GM21529 (cell line): ENCODE data around the gene ARL3.
"Not testable (repeated sequence)": the region's sequence is repeated elsewhere in the genome, so short reads cannot be mapped to it uniquely, and the experiment has no call there.

Experiments used
- ATAC-seq: cut with Tn5 transposase; IDR thresholded peaks from one replicate; pipeline ENCODE4 v1.9.1; 2021; ENCODE audit not compliant: unreplicated experiment

The ARL3 gene

GRCh38 chr10:102705531-102705930, 8.7 kb downstream of the ARL3 start:
- no peak for ATAC-seq

DNA sequence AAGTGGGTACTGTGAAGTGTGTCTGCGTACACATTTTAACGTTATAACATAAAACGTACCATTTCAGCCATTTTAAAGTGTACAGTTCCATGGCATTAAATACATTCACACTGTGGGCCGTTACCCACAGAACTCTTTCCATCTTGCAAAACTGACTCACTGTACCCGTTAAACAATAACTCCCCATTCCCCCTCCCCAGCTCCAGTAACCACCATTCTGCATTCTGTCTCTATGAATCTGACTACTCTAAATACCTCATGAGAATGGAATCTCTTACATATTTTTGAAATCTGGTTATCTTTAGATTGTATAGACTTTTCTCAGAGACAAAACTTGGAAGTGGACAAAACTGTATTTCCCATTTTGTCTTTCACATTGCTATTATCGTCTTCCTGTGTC, 9.3 kb downstream of the ARL3 start:
- no peak for ATAC-seq

DNA sequence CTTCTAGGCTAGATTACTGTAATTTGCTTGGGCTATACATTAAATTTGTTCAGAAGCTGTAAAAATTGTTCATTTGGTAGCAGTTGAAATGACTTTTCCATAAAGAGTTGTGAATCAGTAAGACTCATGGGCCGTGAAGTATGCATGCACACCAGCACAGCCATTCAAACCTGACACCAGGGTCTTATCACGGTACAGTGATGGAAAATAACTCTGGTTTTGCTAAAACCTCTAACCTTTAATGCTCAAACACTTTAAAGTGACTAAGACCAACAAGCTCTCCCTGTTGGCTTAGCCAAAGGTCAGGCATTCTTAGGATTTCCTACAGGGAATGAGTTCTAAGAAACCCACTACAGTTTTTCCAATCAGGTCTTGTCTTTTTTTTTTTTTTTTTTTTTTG, 11.5 kb downstream of the ARL3 start:
- no peak for ATAC-seq

- no peak for ATAC-seq
Measured at GRCh38 chr10:102701796-102702195, 12.4 kb downstream of the ARL3 start.

DNA sequence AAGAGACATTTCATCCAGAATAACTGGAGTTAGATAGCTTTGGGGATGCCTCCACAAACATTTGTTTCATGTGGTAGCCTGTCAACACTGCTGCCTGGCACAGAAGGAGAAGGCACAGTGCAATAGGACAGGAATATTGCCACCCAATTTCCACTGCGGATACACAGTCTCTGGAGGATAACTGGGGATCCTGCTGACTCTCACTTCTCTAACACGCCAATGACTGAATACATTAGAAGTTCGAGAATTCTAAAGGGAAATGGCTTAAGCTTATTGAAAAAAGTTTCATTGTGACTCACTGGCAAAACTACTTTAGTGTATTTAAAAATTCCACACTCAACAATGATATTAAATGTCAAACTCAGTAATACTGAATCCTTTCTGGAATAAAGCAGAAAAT, 12.9 kb downstream of the ARL3 start:
- ATAC-seq = no peak

DNA sequence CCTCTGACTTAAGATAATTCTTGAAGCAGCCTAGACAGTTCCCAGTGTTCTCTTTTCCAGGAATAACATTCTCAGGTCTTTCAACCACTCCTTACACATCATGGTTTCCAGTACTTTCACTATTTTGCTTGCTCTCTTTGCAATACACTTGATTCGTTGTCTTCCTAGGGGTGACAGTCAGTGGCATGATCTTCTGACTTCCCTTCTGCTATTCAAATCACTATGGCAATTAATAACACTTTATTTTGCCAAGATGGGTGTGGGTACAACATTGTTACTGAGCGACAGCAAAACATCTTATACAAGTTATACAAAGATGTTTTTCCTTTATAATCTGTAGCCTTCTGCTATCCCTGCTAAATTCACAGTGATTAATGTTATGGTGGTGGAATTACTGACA, 15.3 kb downstream of the ARL3 start:
- ATAC-seq = no peak

DNA sequence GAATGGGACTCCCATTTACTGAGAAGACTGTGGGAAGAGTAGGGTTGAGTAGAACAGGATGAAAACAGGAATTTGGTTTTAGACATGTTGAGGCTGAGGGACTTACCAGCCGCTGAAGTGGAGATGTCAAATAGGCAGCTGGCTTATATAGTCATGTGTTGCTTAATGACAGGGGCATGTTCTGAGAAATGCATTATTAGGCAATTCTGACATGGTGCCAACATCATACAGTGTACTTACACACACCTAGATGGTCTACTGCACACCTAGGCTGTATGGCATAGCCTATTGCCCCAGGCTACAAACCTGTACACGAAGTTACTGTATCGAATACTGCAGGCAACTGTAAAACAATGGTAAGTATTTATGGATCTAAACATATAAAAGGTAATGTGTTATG, 17.5 kb downstream of the ARL3 start:
- no peak for ATAC-seq

DNA sequence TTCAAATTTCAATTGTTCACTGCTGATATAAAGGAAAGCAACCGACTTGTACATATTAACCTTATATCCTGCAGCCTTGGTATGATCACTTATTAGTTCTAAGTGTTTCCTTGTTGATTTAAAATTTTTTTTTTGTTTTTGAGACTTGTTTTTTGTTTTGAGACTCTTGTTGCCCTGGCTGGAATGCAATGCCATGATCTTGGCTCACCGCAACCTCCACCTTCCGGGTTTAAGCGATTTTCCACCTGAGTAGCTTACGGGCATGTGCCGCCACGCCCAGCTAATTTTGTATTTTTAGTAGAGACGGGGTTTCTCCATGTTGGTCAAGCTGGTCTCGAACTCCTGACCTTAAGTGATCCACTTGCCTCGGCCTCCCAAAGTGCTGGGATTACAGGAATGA, 18.8 kb downstream of the ARL3 start:
- ATAC-seq = not testable (repeated sequence)

DNA sequence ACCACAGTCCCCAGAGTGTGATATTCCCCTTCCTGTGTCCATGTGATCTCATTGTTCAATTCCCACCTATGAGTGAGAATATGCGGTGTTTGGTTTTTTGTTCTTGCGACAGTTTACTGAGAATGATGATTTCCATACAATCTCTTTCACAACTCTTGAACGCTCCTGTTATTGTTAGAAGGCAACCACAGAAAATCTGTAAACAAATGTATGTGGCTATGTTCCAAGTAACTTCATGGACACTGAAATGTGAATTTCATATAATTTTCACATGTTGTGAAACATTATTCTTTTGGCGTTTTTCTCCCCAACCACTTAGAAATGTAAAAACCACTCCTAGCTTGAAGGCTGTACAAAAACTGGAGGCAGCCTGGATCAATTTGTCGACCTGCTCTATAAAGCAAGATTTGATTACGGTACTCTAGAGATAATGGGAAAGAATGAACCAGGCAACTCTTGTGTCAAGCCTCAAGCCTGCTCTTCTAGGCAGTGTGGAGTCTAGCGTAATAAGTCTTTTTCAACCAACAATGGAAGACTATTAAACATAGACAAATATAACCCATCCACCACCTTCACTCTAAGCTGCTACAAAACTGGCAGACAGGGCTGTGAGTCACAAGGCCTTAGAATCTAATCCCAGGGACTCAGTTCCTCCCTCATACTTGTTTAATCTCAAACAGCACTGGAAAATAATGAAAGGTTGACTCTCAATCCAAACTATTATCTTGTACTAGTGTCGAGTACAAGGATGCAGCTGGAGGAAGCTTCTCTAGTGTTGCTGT, 22.7 kb downstream of the ARL3 start:
- ATAC-seq = no peak

- ATAC-seq = no peak
Measured at GRCh38 chr10:102683736-102684135, 30.5 kb downstream of the ARL3 start.

GRCh38 chr10:102682981-102683380, 31.2 kb downstream of the ARL3 start:
- ATAC-seq = no peak

DNA sequence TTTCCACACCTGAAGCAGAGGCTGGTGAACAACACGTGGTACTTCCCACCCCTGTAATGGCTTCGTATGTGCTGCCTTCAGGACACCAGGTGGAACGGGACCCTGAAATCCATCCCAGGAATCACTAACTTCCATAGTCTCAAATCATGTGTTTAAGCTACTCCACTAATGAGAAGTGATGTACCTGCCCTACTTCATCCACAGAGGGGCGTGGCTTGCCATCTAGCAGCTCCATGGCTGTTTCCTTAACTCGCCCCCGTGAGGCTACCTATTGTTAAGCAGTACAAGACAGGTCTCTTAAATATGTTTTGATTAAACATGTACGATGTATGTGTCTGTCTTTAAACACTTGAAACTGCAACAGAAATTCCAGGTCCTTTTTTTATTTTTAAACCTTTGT, 31.8 kb downstream of the ARL3 start:
- no peak for ATAC-seq

GRCh38 chr10:102681696-102682095, 32.5 kb downstream of the ARL3 start:
- no peak for ATAC-seq

- ATAC-seq = no peak
Measured at GRCh38 chr10:102679596-102679995, 34.6 kb downstream of the ARL3 start.

DNA sequence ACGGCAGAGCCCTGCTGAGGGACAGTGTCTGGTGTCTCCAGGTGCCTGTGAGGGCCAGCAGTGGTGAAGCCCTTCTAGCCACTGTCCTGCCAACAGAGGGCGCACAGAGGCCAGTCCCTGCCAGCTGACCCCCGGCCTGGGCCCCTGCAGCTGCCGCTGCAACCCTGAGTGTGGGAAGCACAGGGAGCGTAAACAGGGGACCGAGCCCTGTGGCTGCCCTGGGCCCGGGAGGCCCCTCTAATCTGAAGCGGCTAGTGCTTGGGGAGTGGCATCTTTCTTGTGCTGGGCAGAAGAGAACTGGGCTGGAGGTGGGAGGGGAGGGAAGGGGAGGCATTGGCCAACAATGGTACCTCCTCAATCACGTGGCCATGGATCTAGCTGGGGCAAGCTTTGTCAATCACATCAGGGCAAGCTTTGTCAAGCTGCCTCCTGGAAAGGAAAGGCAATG, 35.3 kb downstream of the ARL3 start:
- ATAC-seq = peak; percentile 47

DNA sequence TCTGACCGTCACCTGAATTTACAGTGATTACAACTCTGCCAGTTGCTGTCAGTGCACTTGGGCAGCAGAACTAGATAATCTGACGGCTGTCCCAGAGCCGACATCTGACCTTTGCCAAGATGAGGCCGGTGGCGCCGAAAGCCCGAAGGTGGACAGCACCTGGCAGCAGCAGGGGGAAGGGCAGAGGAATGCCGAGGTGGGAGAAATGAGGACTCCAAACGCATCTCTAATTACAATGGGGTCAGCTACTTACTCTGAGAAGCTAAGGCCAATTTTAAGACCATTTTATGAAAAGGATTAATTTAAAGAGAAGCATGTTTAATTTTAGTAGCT, 36.2 kb downstream of the ARL3 start:
- ATAC-seq = no peak

- no peak for ATAC-seq
Measured at GRCh38 chr10:102677331-102678067, 36.7 kb downstream of the ARL3 start.

DNA sequence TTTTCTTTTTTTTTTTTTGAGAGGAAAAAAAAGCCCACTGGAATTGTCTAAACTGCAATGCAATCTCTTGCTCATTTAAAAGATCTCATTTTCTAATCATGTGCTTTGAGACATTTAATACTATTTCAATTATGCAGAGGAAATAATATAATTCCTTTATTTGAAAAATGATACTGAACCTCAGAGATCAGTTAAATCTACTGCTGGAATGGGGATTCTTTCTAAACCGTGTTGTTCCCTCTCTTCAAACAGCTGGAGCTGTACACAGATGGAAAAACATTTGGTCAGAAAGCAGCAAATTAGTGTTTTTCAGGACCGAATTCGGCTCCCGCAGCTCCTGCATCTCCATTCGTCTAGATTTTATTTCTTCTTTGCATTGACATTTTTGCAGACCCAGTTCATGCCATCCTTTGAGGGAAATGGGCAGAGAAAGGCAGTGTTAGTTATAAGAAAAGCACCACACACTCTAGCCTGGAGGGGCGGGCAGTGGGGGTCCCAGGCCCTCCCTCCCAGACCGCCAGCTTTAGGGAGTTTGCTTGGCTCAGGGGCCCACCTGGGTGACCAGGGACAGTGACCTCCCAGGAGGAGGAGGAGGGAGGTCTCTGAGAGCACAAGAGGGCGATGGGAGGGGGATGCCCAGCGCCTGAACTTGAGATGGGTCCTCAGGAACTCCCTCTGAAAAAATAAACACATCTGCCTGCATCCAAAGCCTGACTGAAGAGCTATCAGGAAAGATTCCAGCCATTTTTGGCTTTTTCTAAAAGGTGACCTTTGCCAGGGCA, 37.5 kb downstream of the ARL3 start:
- ATAC-seq = no peak

DNA sequence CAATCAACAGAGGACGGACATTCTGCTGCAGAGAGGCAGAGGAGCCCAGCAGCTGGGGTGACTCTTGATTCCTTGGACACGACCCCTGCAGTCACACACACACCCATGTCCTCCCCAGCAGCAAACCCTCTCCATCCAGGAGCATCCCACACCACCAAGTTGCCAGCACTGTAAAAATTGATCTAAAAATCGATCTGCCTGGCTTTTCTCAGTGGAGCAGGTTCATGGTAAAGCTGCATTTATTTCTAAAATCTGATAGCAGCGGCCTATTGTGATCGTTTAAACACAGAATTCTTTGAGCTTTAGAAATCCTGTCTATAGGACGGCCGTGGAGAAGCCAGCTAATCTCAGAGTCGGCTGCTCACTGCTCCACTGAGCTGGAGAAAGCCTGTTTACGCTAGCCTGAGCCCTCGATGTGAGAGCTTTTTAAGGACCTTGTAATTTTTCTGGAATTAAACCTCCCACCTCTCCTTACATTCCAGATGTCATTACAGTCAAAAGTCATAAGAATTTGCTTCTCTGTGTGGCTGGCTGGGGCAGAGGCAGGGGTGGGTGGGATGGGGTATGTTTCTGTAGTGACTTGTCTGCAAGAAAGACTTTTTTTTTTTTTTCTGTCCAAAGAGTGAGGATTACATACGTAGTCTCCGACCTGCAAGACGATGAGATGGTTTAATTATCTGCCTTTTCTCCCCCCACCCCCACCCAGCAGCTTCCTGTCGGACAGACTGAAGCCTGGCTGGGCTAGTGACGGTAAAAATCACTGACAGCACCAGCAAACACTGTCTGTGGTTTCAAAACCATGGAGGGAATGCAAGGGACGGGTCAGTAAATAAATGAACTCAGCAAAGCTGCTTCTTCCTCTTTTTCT, 38.3 kb downstream of the ARL3 start:
- ATAC-seq = no peak

DNA sequence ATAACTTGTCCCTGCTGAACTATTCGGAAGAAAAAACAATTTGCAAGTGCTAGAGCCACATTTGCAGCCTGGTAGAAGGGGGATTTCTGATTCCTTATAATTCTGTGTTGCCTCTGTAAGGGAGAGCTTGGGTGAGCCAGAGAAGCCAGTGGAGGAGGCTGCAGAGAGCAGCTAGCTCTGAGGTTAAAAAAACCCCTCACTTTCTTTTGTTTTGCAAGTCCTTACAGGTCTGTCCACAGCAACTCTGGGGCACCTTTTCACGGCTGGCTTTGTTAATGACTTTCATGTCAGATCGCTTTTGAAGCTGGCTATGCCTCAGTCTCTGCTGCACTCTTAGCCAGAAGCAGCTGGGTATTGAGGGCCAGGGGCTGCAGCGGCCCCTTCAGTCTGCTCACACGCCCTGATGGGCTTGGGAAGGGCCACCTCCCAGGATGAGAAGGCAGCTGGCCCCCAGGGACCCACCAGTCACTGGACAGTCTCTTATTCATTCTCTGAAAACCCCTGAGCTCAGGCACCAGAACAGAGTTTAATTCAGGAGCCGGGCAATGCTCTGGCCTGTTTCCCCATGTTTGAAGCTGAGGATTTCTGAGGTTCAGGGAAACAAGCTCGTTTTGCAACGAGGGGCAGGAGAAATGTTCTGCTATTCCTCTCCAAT, 39.1 kb downstream of the ARL3 start:
- ATAC-seq = no peak
